ENCODE results near the gene HIC1.

HIC1 gene

GRCh38 chr17:2107050-2107449 lies 52.1 kb downstream of the HIC1 start:
- no peak overlapping the region for H2AFZ ChIP-seq (ENCODE audit: low read depth, low read length)
- no peak overlapping the region for H3K4me3 ChIP-seq (ENCODE audit: low read length)
- peaks cover 2% of the 10 kb centered on the region for H3K36me3 ChIP-seq (ENCODE audit: insufficient read depth, low read length)
- H3K9me3 ChIP-seq (ENCODE audit: low read length), result no peaks in the 10 kb centered on the region
- no peaks in the 10 kb centered on the region for H3K27me3 ChIP-seq (ENCODE audit: insufficient read depth, low read length)
- H3K4me1 ChIP-seq (ENCODE audit: insufficient read depth, low read length), result peaks cover 14% of the 10 kb centered on the region

- peaks cover 2% of the 10 kb centered on the region for H3K36me3 ChIP-seq (ENCODE audit: insufficient read depth, low read length)
- no peak overlapping the region for H3K4me3 ChIP-seq (ENCODE audit: low read length)
- no peak overlapping the region for H2AFZ ChIP-seq (ENCODE audit: low read depth, low read length)
- no peaks in the 10 kb centered on the region for H3K9me3 ChIP-seq (ENCODE audit: low read length)
- no peaks in the 10 kb centered on the region for H3K27me3 ChIP-seq (ENCODE audit: insufficient read depth, low read length)
- H3K4me1 ChIP-seq (ENCODE audit: insufficient read depth, low read length), result peaks cover 14% of the 10 kb centered on the region
Measured at GRCh38 chr17:2107506-2107905, 52.6 kb downstream of the HIC1 start.

GRCh38 chr17:2108170-2108569 lies 53.3 kb downstream of the HIC1 start:
- Histone ChIP-seq H3K4me1 (ENCODE audit: insufficient read depth, low read length) (peaks cover 14% of the 10 kb centered on the region), H3K4me3 (ENCODE audit: low read length) (no peak overlapping the region), H3K36me3 (ENCODE audit: insufficient read depth, low read length) (peaks cover 2% of the 10 kb centered on the region), H2AFZ (ENCODE audit: low read depth, low read length) (no peak overlapping the region), H3K27me3 (ENCODE audit: insufficient read depth, low read length) (no peaks in the 10 kb centered on the region), H3K9me3 (ENCODE audit: low read length) (no peaks in the 10 kb centered on the region)

GRCh38 chr17:2110436-2110835 lies 55.5 kb downstream of the HIC1 start:
- Histone ChIP-seq H3K27me3 (ENCODE audit: insufficient read depth, low read length) (no peaks in the 10 kb centered on the region), H3K4me1 (ENCODE audit: insufficient read depth, low read length) (peaks cover 14% of the 10 kb centered on the region), H3K36me3 (ENCODE audit: insufficient read depth, low read length) (peaks cover 2% of the 10 kb centered on the region), H3K9me3 (ENCODE audit: low read length) (no peaks in the 10 kb centered on the region), H2AFZ (ENCODE audit: low read depth, low read length) (no peak overlapping the region), H3K4me3 (ENCODE audit: low read length) (no peak overlapping the region)

GRCh38 chr17:2111691-2112090 lies 56.8 kb downstream of the HIC1 start:
- Histone ChIP-seq H2AFZ (ENCODE audit: low read depth, low read length) (no peak overlapping the region), H3K4me3 (ENCODE audit: low read length) (no peak overlapping the region), H3K4me1 (ENCODE audit: insufficient read depth, low read length) (peaks cover 4% of the 10 kb centered on the region), H3K9me3 (ENCODE audit: low read length) (no peaks in the 10 kb centered on the region), H3K36me3 (ENCODE audit: insufficient read depth, low read length) (peaks cover 2% of the 10 kb centered on the region), H3K27me3 (ENCODE audit: insufficient read depth, low read length) (no peaks in the 10 kb centered on the region)
